H1 (cell line): ENCODE results near the gene PDE6B.

Experiments
- CTCF ChIP-seq, 3 experiments: IDR thresholded peaks; 1 replicate in 2 of 3; 2 replicates in 1 of 3; pipeline versions ENCODE4 v1.5.1 to v1.6.1; 2011; ENCODE audit warnings: low read length in 3 of 3, mild to moderate bottlenecking in 3 of 3, inconsistent platforms in 2 of 3, low read depth in 1 of 3, moderate library complexity in 1 of 3; ENCODE audit not compliant: insufficient read depth in 1 of 3; ENCODE audit errors: control extremely low read depth in 1 of 3
- EZH2 ChIP-seq: fragments of 200-600 bp; sonication (generic); IDR thresholded peaks from 2 replicates; pipeline ENCODE4 v1.7.1; 2012; ENCODE audit warnings: low read depth, mild to moderate bottlenecking, moderate library complexity, low read length, inconsistent platforms; ENCODE audit not compliant: severe bottlenecking
- JUN ChIP-seq: IDR thresholded peaks from 2 replicates; pipeline ENCODE4 v1.6.1; 2011; ENCODE audit warnings: low read depth, mild to moderate bottlenecking, improper control_type of control experiment, low read length
- MAX ChIP-seq: IDR thresholded peaks from 2 replicates; pipeline ENCODE4 v1.6.1; 2012; ENCODE audit warnings: inconsistent platforms
- POLR2A ChIP-seq, 2 experiments: IDR thresholded peaks; 1 replicate in 1 of 2; 2 replicates in 1 of 2; pipeline ENCODE4 v1.6.1; 2011; ENCODE audit warnings: low read depth in 2 of 2, low read length in 2 of 2, mild to moderate bottlenecking in 2 of 2; ENCODE audit errors: control extremely low read depth in 1 of 2
- SP2 ChIP-seq: IDR thresholded peaks from 2 replicates; pipeline ENCODE4 v1.6.1; 2012; ENCODE audit warnings: mild to moderate bottlenecking, low read length, inconsistent platforms
- TAF1 ChIP-seq: IDR thresholded peaks from 2 replicates; pipeline ENCODE4 v1.6.1; 2011; ENCODE audit warnings: mild to moderate bottlenecking, low read depth, low read length

GRCh38 chr4:581181-581580, 44.2 kb upstream of the PDE6B start:
- TF ChIP-seq CTCF (IDR thresholded peaks at IDR 0.05; ENCODE audit: control extremely low read depth in 1 of 3, insufficient read depth in 1 of 3, low read depth in 1 of 3, low read length in 3 of 3) = no peak
- no peak for TF ChIP-seq POLR2A (IDR thresholded peaks at IDR 0.05; ENCODE audit: control extremely low read depth in 1 of 2, low read depth in 2 of 2, low read length in 2 of 2)
- TF ChIP-seq MAX = no peak
- no peak for TF ChIP-seq EZH2
- TF ChIP-seq TAF1 = no peak
- TF ChIP-seq SP2 = no peak
- no peak for TF ChIP-seq JUN
